Calu3 (cell line): ENCODE measurements around the gene KIFAP3. TPM values are rescaled to one million over a fixed set of nuclear protein-coding genes. Genes with fewer than 3 reads are reported as not detected.
A peak's percentile ranks its signal among the peaks of the same experiment; 100 is the strongest.
"Not testable (repeated sequence)": the region's sequence is repeated elsewhere in the genome, so short reads cannot be mapped to it uniquely, and the experiment has no call there.

Experiments used
- BruUV-seq: library from RNA; stranded (reverse); fragments of 400-500 nt; replicated peaks from 2 replicates; lab custom pipeline; 2021; lab: Mats Ljungman, UMichigan
- CTCF ChIA-PET: fragments of 300-600 bp; sonication (Branson Sonifier 250); formaldehyde crosslinking; loops from one replicate; lab custom pipeline; 2022; ENCODE audit warnings: antibody characterized with exemption; lab: Charles Lee
- DNase-seq: peaks from one replicate; pipeline ENCODE4 v3.0.0; 2022
- H3K27ac Mint-ChIP-seq: one replicate; pipeline ENCODE4 v1.8.0; 2022; ENCODE audit warnings: mixed read lengths; ENCODE audit not compliant: unreplicated experiment
- H3K27me3 Mint-ChIP-seq: one replicate; pipeline ENCODE4 v1.8.0; 2022; ENCODE audit warnings: mixed read lengths; ENCODE audit not compliant: unreplicated experiment
- H3K36me3 Mint-ChIP-seq: one replicate; pipeline ENCODE4 v1.8.0; 2022; ENCODE audit warnings: mild to moderate bottlenecking, moderate library complexity, mixed read lengths; ENCODE audit not compliant: insufficient read depth, unreplicated experiment
- H3K4me1 Mint-ChIP-seq: one replicate; pipeline ENCODE4 v1.8.0; 2022; ENCODE audit warnings: mild to moderate bottlenecking, low read depth, mixed read lengths; ENCODE audit not compliant: unreplicated experiment
- H3K4me3 Mint-ChIP-seq: one replicate; pipeline ENCODE4 v1.8.0; 2022; ENCODE audit warnings: mild to moderate bottlenecking, low read depth, moderate library complexity, mixed read lengths; ENCODE audit not compliant: unreplicated experiment
- H3K9me3 Mint-ChIP-seq: one replicate; pipeline ENCODE4 v1.8.0; 2022; ENCODE audit warnings: low read depth, mixed read lengths; ENCODE audit not compliant: unreplicated experiment
- CTCF ChIP-seq: fragments of 200-600 bp; IDR thresholded peaks from one replicate; pipeline ENCODE4 v1.8.0; 2022; ENCODE audit warnings: antibody characterized with exemption; ENCODE audit not compliant: unreplicated experiment
- intact Hi-C: fragments of 100-400 bp; cut with micrococcal nuclease; formaldehyde crosslinking; loops from one replicate; pipeline ENCODE4 v1.10.0; 2022; ENCODE audit not compliant: unreplicated experiment
- total RNA-seq: library from RNA; stranded (reverse); gene quantifications from 2 replicates; pipeline ENCODE4 v1.2.3, GENCODE V29; 2022

KIFAP3 gene
- total RNA-seq, 1 experiment from 2014 or later, result 16.2 TPM

- TF ChIP-seq CTCF, result no peak
- no TSS peak for BruUV-seq
- H3K36me3 Mint-ChIP-seq, result no peaks in the 10 kb centered on the region
Measured at GRCh38 chr1:170017478-170017877, 57.0 kb downstream of the KIFAP3 start.

GRCh38 chr1:170012920-170013319 is 61.6 kb downstream of the KIFAP3 start:
- CTCF ChIA-PET, result no interaction called here
- intact Hi-C loops, result loop anchor here (5.0 kb wide), 2 partner anchors 524 to 674 kb away; no protein-coding TSS in a partner anchor
- Mint-ChIP-seq H3K36me3 (no peaks in the 10 kb centered on the region), H3K4me3 (no peak overlapping the region), H3K4me1 (no peaks in the 10 kb centered on the region), H3K27me3 (no peaks in the 10 kb centered on the region), H3K9me3 (no peaks in the 10 kb centered on the region), H3K27ac (no peak overlapping the region)
- TF ChIP-seq CTCF, result no peak
- no TSS peak for BruUV-seq
- DNase-seq, result no peak

More at GRCh38 chr1:170017478-170017877, 57.0 kb downstream of the KIFAP3 start:
- intact Hi-C loops, result no loop called here
- Mint-ChIP-seq H3K9me3 (peaks cover 5% of the 10 kb centered on the region), H3K27ac (no peak overlapping the region), H3K4me3 (no peak overlapping the region), H3K4me1 (no peaks in the 10 kb centered on the region), H3K27me3 (no peaks in the 10 kb centered on the region)
- CTCF ChIA-PET, result no interaction called here
- DNase-seq, result no peak

- Mint-ChIP-seq H3K27me3 (no peaks in the 10 kb centered on the region), H3K9me3 (no peaks in the 10 kb centered on the region), H3K4me3 (no peak overlapping the region), H3K27ac (no peak overlapping the region), H3K4me1 (no peaks in the 10 kb centered on the region), H3K36me3 (no peaks in the 10 kb centered on the region)
- CTCF ChIA-PET, result interaction anchor here (1.3 to 1.4 kb wide), 2 partner anchors 64 to 679 kb away, joined by 4 to 5 read pairs; partner anchors contain the start of gene KIFAP3
- intact Hi-C loops, result loop anchor here (1.0 to 5.0 kb wide), 5 partner anchors 527 to 919 kb away; no protein-coding TSS in a partner anchor
- DNase-seq, result peak; percentile 65
- BruUV-seq, result no TSS peak
- TF ChIP-seq CTCF, result peak; percentile 46
Measured at GRCh38 chr1:170010443-170010842, 64.1 kb downstream of the KIFAP3 start.

- no peaks in the 10 kb centered on the region for H3K4me1 Mint-ChIP-seq
- H3K27me3 Mint-ChIP-seq, result no peaks in the 10 kb centered on the region
- no peak for DNase-seq
- no peak overlapping the region for H3K4me3 Mint-ChIP-seq
- no peak overlapping the region for H3K27ac Mint-ChIP-seq
- CTCF ChIA-PET, result no interaction called here
- H3K9me3 Mint-ChIP-seq, result no peaks in the 10 kb centered on the region
- no peak for TF ChIP-seq CTCF
- no TSS peak for BruUV-seq
- intact Hi-C loops, result no loop called here
- H3K36me3 Mint-ChIP-seq, result no peaks in the 10 kb centered on the region
Measured at GRCh38 chr1:170009551-170009950, 64.9 kb downstream of the KIFAP3 start.

GRCh38 chr1:170008745-170009144 is 65.8 kb downstream of the KIFAP3 start:
- H3K27ac Mint-ChIP-seq, H3K4me1 Mint-ChIP-seq, H3K36me3 Mint-ChIP-seq, DNase-seq, H3K9me3 Mint-ChIP-seq, H3K4me3 Mint-ChIP-seq, BruUV-seq, CTCF ChIA-PET, intact Hi-C loops, H3K27me3 Mint-ChIP-seq: not testable (repeated sequence)

GRCh38 chr1:170003270-170003835 is 71.1 kb downstream of the KIFAP3 start:
- H3K36me3 Mint-ChIP-seq, H3K27ac Mint-ChIP-seq, CTCF ChIA-PET, H3K4me3 Mint-ChIP-seq, H3K27me3 Mint-ChIP-seq, BruUV-seq, H3K9me3 Mint-ChIP-seq, DNase-seq, H3K4me1 Mint-ChIP-seq, intact Hi-C loops: not testable (repeated sequence)
